GM18870 (cell line): ENCODE data around the gene COL5A2.

Source experiments
- ATAC-seq: cut with Tn5 transposase; IDR thresholded peaks from one replicate; pipeline ENCODE4 v1.9.1; 2021; ENCODE audit warnings: moderate library complexity; ENCODE audit not compliant: unreplicated experiment

COL5A2 gene

DNA sequence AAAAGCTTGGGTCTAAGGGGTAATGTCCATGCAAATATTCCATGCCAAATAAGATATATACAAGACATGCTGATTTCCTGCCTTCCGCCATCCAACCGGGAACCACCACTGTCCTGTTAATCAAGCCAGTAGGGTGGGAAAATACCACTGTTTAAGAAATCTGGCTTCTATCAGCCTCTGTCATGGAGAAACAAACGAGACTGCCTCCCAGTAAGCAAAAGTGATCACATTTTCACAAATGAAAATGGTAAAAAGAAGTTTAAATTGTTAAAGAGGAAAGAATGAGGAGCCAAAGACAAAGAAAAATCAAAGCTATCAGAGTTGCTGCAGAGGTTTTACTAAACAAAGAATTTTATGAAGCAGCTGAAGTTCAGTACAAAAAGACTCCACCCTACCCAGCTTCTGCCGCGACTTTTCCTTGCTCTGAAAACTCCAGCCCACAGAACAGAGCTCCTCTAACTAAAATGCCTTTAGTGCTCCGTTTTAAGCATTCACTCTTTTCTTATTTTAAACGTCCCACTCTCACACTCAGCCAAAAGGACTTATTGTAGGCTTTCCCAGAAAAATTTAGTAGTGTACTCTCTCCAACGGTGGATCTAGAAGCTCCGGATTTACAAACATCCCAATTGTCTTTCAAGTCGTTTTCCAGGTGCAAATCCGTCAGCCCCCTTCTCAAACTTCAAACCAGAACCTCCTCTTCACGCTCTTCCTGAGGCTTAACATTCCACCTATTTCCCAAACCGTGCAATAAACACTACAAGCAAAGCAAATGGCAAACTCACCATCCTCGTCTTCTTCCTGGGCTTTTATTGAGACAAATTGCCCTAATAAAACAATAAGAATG, 613 bp downstream of the COL5A2 start:
- no peak for ATAC-seq

- ATAC-seq = no peak
Measured at GRCh38 chr2:189178054-189178453, 1.5 kb downstream of the COL5A2 start.

GRCh38 chr2:189177251-189177840, 2.2 kb downstream of the COL5A2 start:
- ATAC-seq = no peak

- ATAC-seq = no peak
Measured at GRCh38 chr2:189176516-189176915, 3.0 kb downstream of the COL5A2 start.

DNA sequence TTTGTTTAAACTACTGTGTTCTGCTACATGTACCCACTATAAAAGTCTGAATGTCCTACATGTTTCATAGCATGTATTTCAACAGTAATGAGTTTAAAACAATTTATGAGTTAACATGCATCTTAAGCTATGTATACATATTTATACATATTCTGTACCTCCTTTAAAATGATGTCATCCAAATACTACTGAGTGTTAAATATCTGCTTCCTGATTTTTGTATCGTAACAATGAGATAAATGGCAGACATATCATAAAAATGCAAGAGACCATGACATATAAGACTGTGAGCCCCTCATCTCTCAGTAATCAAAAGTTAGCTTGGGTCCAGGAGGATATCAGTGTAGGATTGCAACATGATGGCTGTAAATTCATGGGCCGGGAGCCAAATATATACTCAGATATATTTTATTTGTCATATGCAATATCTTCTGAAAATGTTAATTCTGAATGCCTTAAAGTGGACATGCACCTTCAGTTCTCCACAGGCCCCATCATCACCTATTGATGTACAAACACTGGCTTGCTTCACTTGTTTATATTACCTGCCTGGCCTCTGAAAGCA, 3.6 kb downstream of the COL5A2 start:
- no peak for ATAC-seq

GRCh38 chr2:189171956-189172609, 7.5 kb downstream of the COL5A2 start:
- ATAC-seq = no peak

DNA sequence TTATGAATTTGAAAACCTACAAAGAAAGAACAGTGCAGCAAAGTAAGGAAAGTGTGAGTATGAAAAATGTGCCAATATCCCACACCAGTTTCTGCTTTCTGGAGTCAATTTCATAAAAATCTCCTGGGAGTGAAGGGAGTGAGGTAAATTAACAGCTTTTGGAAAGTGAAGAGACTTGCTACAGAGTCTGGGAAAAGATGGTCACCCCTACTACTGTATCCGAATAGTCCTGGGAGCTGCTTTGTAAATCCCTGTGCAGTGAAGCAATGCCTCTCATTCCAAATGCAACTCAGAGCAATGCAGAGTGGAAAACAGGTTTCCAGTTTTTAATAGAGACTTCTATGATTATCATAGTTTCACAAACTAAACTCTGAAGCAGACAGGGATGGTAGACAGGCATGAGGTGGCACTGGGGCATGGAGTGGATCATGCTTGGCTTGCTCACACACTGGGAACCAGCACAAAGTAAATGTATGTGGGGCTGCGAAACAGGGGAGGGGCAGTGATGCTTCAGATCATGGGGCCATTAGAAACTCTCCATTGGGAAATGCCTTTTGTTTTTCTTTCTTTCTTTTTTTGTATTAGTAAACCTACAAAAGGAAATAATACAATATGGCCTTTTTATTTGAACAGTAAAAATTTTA, 10.6 kb downstream of the COL5A2 start:
- ATAC-seq = no peak

GRCh38 chr2:189165656-189166380, 13.7 kb downstream of the COL5A2 start:
- no peak for ATAC-seq

DNA sequence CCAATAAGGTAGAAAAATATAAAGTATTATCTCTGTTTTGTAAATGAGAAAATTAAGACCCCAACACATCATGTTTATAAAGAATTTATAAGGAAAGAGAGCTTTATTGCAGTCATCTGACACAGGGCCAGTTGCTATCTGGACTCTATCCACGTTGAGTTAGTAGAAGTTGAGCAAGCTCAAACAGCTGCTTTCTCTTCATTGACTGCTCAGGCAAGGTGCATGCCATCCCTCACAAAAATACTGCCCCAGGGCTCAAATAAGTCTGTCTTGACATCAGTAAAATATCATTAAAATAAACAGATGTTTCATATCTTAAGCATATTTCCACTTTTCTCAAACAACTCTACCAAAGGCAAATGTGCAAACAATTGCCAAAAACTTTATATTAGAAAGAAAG, 14.8 kb downstream of the COL5A2 start:
- no peak for ATAC-seq

DNA sequence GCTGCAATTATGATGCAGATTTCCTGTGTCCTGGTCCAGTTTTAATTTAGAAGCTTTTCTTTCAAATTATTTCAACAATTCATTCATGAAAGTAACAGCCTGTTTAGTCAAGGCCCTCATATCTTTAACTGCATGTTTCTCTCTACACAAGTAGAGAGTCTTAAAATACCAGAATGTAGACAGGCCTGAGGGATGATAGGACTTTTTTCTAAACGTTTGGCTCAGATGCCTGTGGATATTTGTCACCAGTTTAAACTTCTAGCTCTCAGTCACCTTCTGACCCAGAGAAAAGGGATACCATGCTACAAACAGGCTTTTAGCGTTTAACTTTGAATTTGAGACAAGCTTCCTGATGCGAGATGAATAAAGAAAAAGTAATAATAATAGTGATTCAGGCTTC, 15.7 kb downstream of the COL5A2 start:
- ATAC-seq = no peak

DNA sequence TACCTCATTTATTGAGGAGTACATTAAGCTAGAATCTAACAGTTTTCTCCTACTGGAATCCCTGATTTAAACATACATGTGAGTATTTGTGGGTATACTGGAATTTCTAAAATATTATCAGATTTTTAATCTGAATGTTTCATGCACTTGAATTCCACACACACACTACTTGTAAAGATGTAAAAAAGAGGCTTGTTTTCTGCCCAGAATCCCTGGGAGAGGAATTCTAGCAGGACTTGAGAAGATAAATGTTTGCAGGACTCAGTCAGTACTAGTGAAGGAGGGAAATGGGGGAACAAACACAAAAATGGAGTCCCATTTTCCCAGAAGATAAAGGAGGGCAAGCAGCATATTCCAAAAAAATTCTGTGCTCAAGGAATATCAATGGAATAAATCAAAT, 17.0 kb downstream of the COL5A2 start:
- ATAC-seq = no peak

DNA sequence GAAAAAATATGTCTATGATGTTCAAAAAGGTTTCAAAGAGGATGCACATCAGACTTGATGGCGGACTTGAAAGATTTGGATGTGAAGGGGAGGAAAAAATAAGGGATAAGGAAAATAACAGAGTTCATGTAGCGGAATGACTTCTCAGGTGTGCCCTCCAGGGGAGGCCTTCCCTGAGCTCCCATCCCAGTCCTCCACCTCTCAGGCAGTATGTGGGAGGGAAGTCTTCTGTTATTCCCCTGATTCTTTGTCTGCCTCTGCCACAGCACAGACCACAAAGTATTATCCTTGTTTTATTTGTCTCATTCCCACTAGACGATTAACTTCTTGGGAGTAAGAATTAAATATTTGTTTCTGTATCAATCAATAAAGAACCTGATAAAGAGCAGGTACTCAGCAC, 17.7 kb downstream of the COL5A2 start:
- ATAC-seq = no peak

DNA sequence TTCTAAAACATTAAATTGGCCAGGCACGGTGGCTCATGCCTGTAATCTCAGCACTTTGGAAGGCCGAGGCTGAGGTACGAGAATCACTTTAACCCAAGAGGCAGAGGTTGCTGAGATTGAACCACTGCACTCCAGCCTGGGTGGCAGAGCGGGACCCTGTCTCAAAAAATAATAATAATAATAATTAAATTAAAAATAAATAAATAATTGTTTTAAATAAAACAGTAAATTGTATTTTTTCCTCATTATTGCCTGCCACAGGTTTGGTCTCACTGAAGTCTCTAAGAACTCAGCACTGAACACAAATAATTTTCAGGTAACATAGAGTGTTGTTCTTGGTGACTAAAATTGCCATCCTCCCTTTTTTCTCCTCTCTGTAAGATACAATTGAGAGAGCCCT, 19.8 kb downstream of the COL5A2 start:
- no peak for ATAC-seq

- ATAC-seq = no peak
Measured at GRCh38 chr2:189159273-189159672, 20.3 kb downstream of the COL5A2 start.

- ATAC-seq = peak; percentile 63
Measured at GRCh38 chr2:189157939-189158338, 21.6 kb downstream of the COL5A2 start.

DNA sequence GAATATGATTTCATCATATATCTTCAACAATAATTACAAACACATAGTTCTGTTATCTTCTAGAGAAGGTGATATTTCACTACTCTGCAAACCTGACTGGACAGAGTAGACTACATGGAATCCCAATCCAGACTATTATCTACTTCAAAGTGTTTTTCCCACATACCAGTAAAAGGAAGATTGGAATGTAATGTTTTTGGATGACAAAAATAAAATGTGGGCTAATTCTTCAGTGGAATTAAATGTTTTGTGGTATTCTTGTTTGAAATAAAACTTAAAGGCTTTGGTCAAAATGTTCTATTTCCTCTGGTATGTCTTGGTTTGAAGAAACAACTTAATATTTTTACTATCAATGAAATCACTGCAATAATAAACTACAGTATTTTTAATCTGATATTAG, 22.1 kb downstream of the COL5A2 start:
- ATAC-seq = no peak

DNA sequence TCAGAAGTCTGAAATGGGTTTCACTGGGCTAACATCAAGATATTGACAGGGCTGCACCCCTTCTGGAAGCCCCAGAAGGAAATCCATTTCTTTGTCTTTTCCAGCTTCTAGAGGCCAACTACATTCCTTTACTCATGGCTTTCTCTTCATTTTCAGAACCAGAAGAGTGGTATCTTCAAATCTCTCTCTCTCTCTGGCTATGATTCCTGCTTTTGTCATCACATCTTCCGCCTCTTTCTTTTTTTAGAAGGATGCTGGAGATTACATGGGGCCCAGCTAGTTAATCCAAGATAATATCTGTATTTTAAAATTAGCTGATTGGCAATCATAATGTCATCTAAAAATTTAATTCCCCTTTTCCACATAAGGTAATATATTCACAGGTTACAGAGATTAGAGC, 23.8 kb downstream of the COL5A2 start:
- ATAC-seq = no peak

GRCh38 chr2:189153619-189154018, 25.9 kb downstream of the COL5A2 start:
- no peak for ATAC-seq

DNA sequence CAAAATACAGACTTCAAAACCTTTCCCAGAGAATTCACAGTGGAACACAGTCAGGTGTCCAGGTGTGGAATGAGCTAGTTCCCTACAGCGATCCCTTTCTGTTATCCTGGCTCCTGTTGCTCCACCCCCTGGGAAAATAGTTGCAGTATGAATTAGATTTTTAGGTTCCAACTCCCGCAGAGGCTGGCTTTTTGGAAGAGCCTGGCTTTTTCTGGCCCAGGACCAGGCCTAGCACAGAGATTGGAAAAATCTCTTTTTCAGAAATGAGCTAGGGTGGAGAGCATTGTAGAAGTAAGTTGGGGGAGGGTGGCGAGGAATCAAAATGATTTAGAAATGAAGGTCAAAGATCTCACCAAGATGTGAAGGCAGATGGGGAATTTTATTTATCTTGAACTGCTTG, 27.1 kb downstream of the COL5A2 start:
- no peak for ATAC-seq

DNA sequence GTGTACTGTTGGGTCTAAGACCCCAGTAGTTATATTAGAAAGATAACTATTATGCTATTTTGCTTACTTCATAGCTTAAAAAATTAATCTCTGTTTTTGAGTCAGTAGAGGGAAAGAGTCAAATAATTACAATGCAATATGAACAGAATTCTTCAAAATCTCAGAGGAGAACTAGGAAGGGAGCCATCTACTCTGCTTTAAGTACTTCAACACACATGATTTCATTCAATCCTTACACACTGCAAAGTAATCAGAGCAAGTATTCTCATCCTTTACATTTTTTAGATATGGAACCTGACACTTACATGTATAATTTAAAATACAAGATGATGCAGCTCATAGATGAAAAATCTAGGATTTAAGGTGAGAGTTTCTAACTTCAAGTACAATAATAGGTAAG, 27.7 kb downstream of the COL5A2 start:
- no peak for ATAC-seq

GRCh38 chr2:189150033-189150432, 29.5 kb downstream of the COL5A2 start:
- no peak for ATAC-seq
